Transverse colon (tissue), 4 donors: ENCODE data around the gene PLVAP. TPM values are rescaled to one million over a fixed set of nuclear protein-coding genes. Genes with fewer than 3 reads are reported as not detected.

Experiments used
- DNase-seq: peaks from one replicate; pipeline ENCODE4 v3.0.0-alpha.2; 2019
- H3K27ac ChIP-seq, 4 donors: fragments of 200-600 bp; sonication (generic); 2 replicates each; pipeline ENCODE4 v1.5.1; 2016 to 2018; ENCODE audit warnings: inconsistent platforms in 4 of 4
- H3K27me3 ChIP-seq: fragments of 200-600 bp; sonication (generic); 2 replicates; pipeline ENCODE4 v1.5.1; 2017; ENCODE audit warnings: inconsistent platforms
- H3K36me3 ChIP-seq, 4 donors: fragments of 200-600 bp; sonication (generic); 2 replicates each; pipeline ENCODE4 v1.5.1; 2017 to 2019; ENCODE audit warnings: inconsistent platforms in 4 of 4
- H3K4me1 ChIP-seq, 4 donors: fragments of 200-600 bp; sonication (generic); 2 replicates each; pipeline ENCODE4 v1.5.1; 2017 to 2020; ENCODE audit warnings: inconsistent platforms in 4 of 4
- H3K4me3 ChIP-seq, 4 donors: fragments of 200-600 bp; sonication (generic); 1 replicate in 1 of 4; 2 replicates in 3 of 4; pipeline versions ENCODE4 v1.5.1 to v1.6.1; 2017 to 2019; ENCODE audit warnings: inconsistent platforms in 4 of 4
- H3K9me3 ChIP-seq, 2 donors: fragments of 200-600 bp; sonication (generic); 2 replicates each; pipeline ENCODE4 v1.5.1; 2017 to 2019; ENCODE audit warnings: inconsistent platforms in 2 of 2
- CTCF ChIP-seq, 5 experiments: fragments of 200-600 bp in 3 of 5; fragments of 450-650 bp in 2 of 5; sonication (generic) in 3 of 5; IDR thresholded peaks; 1 replicate in 2 of 5; 2 replicates in 3 of 5; pipeline ENCODE4 v1.5.1; 2016 to 2017; ENCODE audit warnings: antibody characterized with exemption in 5 of 5, inconsistent platforms in 3 of 5, mild to moderate bottlenecking in 2 of 5, moderate library complexity in 1 of 5
- EP300 ChIP-seq: sonication (generic); formaldehyde crosslinking; IDR thresholded peaks from one replicate; pipeline ENCODE4 v1.6.1; 2017; ENCODE audit warnings: antibody characterized with exemption, low read depth
- POLR2A ChIP-seq: fragments of 450-650 bp; IDR thresholded peaks from one replicate; pipeline ENCODE4 v1.6.1; 2016; ENCODE audit warnings: antibody characterized with exemption, mild to moderate bottlenecking, moderate library complexity
- POLR2AphosphoS5 ChIP-seq, 3 donors: sonication (generic); formaldehyde crosslinking; IDR thresholded peaks; one replicate each; pipeline ENCODE4 v1.6.1; 2016; ENCODE audit warnings: antibody characterized with exemption in 3 of 3
- WGBS, 2 donors: methylation state at CpG; one replicate each; pipeline ENCODE4 v1.1.5; 2018; ENCODE audit warnings: low coverage in 1 of 2; 5-methylcytosine and 5-hydroxymethylcytosine counted together
- in situ Hi-C, 4 donors: fragments of 200-750 bp; cut with MboI; loops; one replicate each; pipeline versions ENCODE4 v1.15.0 to v1.15.1; 2017; ENCODE audit warnings: low sequenced_read_pairs in 3 of 4, low pct_ligation_motif_present in 1 of 4, low pct_unique_long_range_greater_than_20kb in 1 of 4
- intact Hi-C: fragments of 100-400 bp; cut with DNase I; formaldehyde crosslinking; loops from one replicate; pipeline ENCODE4 v1.15.1; 2023; ENCODE audit warnings: low total_unique reads
- total RNA-seq, 4 donors: library from RNA; depleted of rRNA; stranded (reverse); fragments of >200 nt; gene quantifications; one replicate each; pipeline ENCODE4 v1.1.0, GENCODE V29; 2016

Gene PLVAP
- total RNA-seq, 4 donors from 2014 or later: 3.0 to 37.0 (median 19.2) TPM

DNA sequence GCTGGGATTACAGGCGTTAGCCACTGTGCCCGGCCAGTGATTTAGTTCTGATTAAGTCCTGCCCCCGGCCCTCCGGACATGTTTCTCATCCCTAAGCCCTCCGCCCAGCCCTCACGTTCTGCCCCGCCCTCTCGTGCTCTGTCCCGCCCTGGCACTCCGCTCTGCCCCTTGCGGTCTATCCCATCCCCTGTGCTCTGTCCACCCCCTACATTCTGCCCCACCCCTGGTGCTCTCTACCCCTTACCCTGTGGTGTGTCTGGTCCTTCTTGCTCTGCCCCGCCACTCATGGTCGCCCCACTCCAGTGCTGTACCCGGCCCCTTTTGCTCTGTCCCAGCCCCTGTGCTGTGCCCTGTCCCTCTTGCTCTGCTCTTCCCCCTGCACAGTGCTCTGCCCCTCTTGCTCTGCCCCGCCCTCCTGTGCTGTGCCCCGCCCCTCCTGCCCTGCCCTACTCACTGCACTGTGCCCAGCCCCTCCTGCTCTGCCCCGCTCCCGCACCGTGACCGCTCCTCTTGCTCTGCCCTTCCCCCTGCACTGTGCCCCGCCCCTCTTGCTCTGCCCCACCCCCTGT is 36.8 kb downstream of the PLVAP start:
- in situ Hi-C loops: loop anchor here in 1 of 4 donors (10.0 kb wide), 1 partner anchor 124 kb away; the partner anchor contains the start of gene NXNL1
- H3K27ac ChIP-seq: peak overlapping the region in 2 of 4 donors; percentile 15 to 41
- H3K4me1 ChIP-seq: peaks cover 6 to 32% (median 14%) of the 10 kb centered on the region in 4 donors
- WGBS, 2 donors: 49 to 59% methylated on average over 7 to 21 of the region's 21 CpGs
- DNase-seq: peak; percentile 88
- no peaks in the 10 kb centered on the region for H3K36me3 ChIP-seq
- no peaks in the 10 kb centered on the region for H3K9me3 ChIP-seq
- no peak overlapping the region for H3K4me3 ChIP-seq
- no peak for TF ChIP-seq POLR2A
- TF ChIP-seq CTCF (IDR thresholded peaks at IDR 0.05): peak in 4 of 5 experiments; percentile 26 to 76 (median 42)
- H3K27me3 ChIP-seq: no peaks in the 10 kb centered on the region
- intact Hi-C loops: no loop called here

DNA sequence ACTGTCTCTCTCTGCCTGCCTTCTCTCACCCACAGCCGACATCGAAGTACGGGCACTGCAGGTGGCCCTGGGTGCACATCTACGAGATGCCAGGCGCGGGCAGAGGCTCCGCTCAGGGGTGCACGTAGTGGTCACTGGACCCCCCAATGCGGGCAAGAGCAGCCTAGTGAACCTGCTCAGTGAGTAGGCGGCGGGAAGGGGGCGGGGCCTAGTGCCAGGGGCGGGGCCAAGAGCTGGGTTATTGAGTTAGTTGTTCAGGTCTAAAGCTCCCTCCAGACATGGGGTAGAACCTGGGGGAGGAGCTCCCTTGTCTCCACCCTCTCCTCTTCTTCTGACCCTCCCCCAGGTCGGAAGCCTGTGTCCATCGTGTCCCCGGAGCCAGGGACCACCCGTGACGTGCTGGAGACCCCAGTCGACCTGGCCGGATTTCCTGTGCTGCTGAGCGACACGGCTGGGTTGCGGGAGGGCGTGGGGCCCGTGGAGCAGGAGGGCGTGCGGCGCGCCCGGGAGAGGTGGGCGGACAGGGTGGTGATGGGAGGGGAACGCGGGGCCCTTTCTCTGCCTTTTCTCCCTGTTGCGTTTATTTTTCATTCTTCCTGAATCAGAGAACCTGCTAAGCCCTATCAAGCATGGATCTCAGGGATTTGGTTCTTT is 37.9 kb downstream of the PLVAP start:
- Histone ChIP-seq H3K4me3 (no peak overlapping the region), H3K36me3 (no peaks in the 10 kb centered on the region), H3K9me3 (no peaks in the 10 kb centered on the region), H3K27me3 (no peaks in the 10 kb centered on the region), H3K27ac (no peak overlapping the region), H3K4me1 (peaks cover 11 to 38% (median 20%) of the 10 kb centered on the region in 4 donors)
- no peak for DNase-seq
- WGBS, 2 donors: 90% methylated on average over 33 of the region's 34 CpGs; no CpG with 5 or more reads in 1 of the 2 donors
- intact Hi-C loops: no loop called here
- in situ Hi-C loops: no loop called here
- TF ChIP-seq EP300 (no peak), CTCF (IDR thresholded peaks at IDR 0.05) (no peak), POLR2A (no peak), POLR2AphosphoS5 (IDR thresholded peaks at IDR 0.05) (no peak)

GRCh38 chr19:17338433-17339078 is 38.6 kb downstream of the PLVAP start:
- WGBS, 2 donors: 96% methylated on average over 30 of the region's 30 CpGs; no CpG with 5 or more reads in 1 of the 2 donors
- TF ChIP-seq EP300 (no peak), POLR2AphosphoS5 (IDR thresholded peaks at IDR 0.05) (no peak), POLR2A (no peak), CTCF (IDR thresholded peaks at IDR 0.05) (no peak)
- no peaks in the 10 kb centered on the region for H3K36me3 ChIP-seq
- intact Hi-C loops (no loop called here), in situ Hi-C loops (no loop called here)
- no peaks in the 10 kb centered on the region for H3K9me3 ChIP-seq
- peak overlapping the region in 1 of 4 donors; percentile 94 for H3K27ac ChIP-seq
- peaks cover 16 to 45% (median 27%) of the 10 kb centered on the region in 4 donors for H3K4me1 ChIP-seq
- H3K4me3 ChIP-seq: peak overlapping the region in 2 of 4 donors; percentile 49 to 93
- DNase-seq: no peak
- H3K27me3 ChIP-seq: no peaks in the 10 kb centered on the region

DNA sequence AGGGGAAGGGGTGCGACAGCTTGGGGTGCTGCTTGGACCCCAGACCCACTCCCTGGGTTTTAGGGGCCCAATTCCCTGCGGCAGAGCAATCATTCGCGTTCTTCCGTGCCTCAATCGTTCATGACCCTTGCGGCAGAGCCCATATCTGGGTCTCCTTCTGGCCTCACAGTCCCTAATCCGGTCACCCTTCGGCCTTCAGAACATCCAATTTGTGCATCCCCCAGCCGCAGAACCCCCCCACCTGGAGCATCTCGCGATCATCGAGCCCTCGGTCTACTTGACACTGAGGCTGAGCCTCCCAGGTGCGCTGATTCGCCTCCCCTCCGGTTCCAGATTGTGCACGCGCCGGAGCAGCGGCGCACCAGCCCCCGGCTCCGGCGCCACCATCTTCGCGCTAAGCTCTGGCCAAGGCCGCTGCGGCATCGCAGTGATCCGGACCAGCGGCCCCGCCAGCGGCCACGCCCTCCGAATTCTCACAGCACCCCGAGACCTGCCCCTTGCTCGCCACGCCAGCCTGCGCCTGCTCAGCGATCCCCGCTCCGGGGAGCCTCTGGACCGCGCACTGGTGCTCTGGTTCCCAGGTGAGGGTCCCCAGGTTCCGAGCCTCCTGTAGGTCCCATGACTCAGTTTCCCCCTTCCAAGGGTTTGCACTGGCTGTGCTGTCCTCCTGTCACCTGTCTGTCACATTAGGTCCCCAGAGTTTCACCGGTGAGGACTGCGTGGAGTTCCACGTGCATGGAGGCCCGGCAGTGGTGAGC is 39.3 kb downstream of the PLVAP start:
- TF ChIP-seq EP300: no peak
- no peak for TF ChIP-seq CTCF (IDR thresholded peaks at IDR 0.05)
- TF ChIP-seq POLR2A: no peak
- in situ Hi-C loops (no loop called here), intact Hi-C loops (no loop called here)
- WGBS, 2 donors: 4% methylated on average over 45 of the region's 50 CpGs; no CpG with 5 or more reads in 1 of the 2 donors
- Histone ChIP-seq H3K9me3 (no peaks in the 10 kb centered on the region), H3K36me3 (no peaks in the 10 kb centered on the region), H3K27me3 (no peaks in the 10 kb centered on the region), H3K4me1 (peaks cover 16 to 47% (median 28%) of the 10 kb centered on the region in 4 donors), H3K4me3 (peak overlapping the region; percentile 45 to 93 (median 55)), H3K27ac (peak overlapping the region; percentile 94 to 99 (median 98))
- no peak for DNase-seq
